HG03521 (cell line): ENCODE data around the gene TMEM141.
"Not testable (repeated sequence)": the region's sequence is repeated elsewhere in the genome, so short reads cannot be mapped to it uniquely, and the experiment has no call there.

ENCODE experiments used
- ATAC-seq: cut with Tn5 transposase; IDR thresholded peaks from one replicate; pipeline ENCODE4 v1.9.1; 2021; ENCODE audit warnings: mild to moderate bottlenecking, moderate library complexity; ENCODE audit not compliant: unreplicated experiment

TMEM141 gene

DNA sequence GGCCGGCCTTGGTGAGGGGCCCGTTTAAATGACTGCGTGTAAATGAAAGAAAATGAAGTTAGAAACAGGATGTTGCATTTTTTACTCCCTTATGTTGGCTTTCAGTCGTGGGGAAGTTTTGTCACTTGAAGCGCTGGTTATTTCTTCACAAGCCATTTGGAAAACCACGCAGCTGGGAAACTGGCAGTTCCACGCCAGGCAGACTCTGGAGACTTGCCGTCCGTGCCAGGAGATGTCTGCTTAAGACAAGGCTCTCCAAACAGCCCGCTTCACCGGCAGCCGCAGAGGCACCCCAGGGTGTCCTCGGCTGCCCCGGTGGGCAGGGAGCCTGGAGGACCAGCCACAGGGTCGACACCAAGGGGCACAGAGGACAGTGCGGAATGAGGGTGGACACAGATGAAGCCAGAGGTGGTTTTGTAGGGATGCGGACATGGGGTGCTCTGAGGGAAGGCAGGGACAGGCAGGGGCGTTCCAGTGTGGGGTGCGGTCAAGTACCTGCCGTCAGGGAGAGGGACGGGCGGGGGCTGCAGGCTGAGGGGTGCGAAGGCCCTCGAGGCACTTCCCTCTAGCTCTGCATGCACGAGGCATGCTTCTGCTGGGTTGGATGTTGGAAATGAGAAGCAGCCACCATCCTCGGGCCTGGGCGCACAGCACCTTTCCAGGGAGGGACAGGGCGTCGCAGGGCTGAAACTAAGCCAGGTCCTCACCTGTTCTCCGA is 40.0 kb downstream of the TMEM141 start:
- no peak for ATAC-seq

DNA sequence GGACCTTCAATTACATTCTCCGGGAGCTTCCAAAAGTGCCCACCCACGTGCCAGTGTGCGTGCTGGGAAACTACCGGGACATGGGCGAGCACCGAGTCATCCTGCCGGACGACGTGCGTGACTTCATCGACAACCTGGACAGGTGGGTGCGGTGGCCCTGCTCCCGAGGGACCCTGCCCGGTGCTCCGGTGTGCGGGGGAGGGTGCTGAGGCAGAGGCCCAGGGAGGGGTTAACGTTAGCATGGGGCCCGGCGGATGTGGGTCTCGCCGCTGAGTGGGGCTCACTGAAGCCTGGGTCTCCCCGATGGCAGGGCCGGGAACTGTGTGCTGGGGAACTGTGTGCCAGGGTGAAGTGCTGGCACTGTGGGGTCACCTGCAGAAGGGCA is 40.6 kb downstream of the TMEM141 start:
- no peak for ATAC-seq

DNA sequence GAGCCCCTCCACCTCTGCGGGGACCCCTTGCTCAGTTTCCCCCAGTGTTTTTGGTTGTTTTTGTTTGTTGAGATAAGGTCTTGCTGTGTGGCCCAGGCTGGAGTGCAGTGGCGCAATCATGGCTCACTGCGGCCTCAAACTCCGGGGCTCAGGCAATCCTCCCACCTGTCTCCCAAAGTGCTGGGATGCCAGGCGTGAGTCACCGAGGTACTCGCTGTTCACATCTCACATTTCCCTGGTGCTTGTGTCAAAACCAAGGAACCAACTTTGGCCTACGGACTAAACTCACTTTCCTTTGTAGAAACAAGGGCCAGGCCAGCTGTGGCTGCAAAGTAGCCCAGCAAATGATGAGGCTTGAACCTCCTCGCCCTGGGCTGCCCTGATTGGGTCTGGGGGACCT is 41.4 kb downstream of the TMEM141 start:
- ATAC-seq: no peak

DNA sequence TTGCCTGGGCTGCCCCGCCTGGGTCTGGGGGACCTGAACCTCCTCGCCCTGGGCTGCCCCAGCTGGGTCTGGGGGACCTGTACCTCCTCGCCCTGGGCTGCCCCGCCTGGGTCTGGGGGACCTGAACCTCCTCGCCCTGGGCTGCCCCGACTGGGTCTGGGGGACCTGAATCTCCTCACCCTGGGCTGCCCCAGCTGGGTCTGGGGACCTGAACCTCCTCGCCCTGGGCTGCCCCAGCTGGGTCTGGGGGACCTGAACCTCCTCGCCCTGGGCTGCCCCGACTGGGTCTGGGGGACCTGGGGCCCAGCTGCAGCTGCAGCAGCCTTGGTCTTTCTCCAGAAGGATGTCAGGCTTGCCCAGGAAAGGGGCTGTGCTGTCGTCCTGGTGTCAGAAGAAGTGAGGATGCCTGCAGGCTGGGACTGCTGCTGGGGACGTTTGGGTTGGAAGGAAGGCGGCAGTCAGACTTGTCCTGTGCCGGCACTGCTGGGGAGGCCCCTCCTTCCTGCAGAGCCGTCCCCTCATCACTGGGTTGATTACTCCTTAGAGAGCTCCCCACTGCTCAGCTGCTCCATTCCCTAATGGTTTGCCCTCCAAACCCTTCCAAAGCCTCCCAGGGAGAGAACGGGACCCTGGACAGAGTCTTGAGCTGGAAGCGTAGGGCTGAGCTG is 42.4 kb downstream of the TMEM141 start:
- ATAC-seq: not testable (repeated sequence)

DNA sequence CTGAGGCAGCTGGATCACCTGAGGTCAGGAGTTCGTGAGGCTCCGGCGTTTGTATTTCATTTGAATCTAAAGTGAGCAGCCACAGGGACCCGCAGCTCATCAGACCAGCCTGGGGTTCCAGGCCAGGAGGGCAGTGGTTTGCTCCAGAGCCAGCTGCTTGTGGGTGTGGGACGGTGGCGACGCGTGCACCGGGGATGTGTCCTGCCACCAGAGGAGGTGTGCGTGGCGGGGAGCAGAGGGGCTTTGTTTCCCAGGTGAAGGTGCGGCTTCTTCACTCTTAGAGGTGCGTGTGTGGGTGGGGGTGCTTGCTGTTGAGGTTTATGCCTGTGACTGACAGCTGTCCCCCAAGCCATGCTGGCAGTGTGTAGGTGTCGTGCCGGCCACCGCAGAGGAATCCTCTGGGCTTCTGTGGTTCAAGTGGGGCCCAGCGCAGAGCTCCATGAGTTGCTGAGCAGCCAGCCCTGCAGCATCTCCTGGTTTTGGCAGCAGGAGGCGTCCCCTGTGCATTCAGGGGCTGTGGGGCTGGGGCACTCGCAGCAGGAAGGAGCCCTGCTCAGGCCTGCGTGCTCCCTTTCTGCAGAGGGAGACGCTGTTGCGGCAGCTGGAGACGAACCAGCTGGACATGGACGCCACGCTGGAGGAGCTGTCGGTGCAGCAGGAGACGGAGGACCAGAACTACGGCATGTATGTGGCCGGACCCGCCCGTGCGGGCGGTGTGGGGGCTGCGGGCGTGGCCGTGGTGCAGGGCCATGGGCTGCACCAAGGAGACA is 44.2 kb downstream of the TMEM141 start:
- no peak for ATAC-seq

DNA sequence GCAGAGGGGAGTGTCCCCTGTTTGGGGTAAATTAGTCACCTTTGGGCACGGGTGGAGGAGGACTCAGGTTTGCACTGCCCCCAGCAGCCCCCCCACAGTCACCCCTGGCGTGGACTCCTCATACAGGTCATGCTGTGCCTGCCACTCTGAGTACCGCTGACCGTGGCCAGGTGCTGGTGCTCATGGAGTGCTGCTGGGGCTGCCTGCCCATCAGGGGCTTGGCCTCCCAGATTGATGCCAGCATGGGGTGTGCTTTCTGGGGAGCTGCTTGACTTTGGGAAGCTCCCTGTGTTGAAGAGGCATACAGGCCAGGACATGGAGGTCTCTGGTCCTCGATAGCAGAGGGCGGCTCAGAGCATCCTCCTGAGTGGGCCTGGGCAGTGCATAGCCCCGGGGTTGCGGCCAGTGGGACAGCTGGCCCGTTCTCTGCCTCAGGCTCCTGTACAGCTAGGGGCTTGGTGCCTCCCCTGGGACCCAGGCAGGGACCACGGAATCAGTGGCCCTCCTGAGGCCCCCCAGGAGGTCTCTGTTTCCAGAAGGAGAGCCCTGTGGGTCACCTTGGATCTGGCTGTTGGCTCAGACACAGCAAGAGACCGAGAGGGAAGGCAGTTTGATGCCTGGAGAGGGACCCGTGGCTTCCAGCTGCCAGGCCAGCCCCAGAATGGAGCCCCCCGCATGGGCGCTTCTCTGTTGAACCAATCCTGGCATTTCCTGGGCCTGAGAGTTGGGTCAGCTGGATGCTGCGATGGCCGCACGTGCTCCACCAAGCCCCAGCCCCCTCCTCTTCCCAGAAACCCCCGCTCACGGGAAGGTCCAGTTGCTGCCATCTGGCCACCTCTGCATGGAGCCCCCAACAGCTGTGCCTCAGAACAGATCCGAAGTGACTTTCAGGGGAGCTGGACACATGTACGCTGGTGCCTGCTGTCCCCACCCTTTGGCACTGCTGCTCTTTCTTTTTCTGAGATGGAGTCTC is 45.1 kb downstream of the TMEM141 start:
- no peak for ATAC-seq

DNA sequence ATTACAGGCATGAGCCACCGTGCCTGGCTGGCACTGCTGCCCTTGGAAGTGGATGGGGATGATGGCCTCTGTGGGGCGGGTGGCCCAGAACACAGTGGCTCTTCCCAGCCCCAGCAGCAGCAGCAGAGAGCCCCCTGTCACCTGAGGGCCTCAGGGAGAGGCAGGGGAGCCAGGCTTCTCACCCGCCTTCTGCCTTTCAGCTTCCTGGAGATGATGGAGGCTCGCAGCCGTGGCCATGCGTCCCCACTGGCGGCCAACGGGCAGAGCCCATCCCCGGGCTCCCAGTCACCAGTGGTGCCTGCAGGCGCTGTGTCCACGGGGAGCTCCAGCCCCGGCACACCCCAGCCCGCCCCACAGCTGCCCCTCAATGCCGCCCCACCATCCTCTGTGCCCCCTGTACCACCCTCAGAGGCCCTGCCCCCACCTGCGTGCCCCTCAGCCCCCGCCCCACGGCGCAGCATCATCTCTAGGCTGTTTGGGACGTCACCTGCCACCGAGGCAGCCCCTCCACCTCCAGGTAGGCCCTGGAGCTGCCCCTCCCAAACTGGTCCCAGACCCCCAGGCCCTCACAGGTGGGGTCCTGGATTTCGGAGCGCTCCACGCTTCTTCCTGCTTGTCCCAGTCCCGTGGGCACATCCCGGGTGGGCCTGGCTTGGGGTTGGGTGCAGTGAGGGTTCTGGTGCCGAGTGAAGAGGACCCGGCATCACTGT is 46.2 kb downstream of the TMEM141 start:
- no peak for ATAC-seq

DNA sequence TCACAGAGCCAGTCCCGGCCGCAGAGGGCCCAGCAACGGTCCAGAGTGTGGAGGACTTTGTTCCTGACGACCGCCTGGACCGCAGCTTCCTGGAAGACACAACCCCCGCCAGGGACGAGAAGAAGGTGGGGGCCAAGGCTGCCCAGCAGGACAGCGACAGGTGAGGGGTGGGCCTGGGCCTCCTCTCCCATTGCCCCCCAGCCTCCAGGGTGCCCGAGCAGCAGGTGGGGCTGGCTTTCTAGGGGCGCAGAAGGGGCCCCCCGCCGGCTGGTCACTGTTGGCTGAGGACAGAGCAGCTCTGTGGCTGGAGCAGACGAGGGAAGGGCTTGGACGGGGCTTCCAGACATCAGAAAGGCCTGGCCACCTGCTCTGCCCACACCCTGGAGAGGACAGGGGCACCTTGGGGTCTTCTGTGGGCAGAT is 46.7 kb downstream of the TMEM141 start:
- not testable (repeated sequence) for ATAC-seq

DNA sequence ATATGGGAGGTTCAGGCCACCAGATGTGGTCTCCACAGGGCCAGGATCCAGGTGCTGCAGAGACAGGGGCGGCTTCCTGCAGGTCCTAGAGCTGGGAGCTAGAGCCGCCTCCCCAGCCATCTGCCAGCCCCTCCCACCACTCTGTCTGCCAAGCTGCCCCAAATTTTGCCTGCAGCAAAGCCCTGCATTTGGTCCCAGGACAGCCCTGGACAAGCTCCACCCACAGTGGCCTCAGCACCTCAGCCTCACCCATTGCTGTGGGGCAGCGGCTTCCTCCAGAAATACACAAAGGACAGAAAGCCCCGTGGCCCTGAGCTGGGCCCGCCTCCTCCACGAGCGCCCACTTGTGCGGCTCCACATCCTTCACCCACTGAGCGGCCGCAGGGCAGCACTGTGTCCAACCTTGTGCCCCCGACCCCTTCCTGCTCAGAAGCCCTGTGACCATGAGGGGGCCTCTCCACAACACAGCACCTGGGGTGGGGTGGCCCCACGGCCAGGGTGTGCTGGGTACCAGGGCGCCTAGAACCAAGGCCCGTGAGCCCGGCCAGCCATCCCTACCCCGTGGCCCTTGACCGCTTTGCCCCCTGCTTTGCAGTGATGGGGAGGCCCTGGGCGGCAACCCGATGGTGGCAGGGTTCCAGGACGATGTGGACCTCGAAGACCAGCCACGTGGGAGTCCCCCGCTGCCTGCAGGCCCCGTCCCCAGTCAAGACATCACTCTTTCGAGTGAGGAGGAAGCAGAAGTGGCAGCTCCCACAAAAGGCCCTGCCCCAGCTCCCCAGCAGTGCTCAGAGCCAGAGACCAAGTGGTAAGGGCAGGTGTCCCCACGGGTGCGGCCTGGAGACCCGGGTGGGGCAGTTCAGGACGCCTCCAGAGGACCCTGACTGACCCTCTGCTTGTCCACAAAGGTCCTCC is 47.4 kb downstream of the TMEM141 start:
- no peak for ATAC-seq

DNA sequence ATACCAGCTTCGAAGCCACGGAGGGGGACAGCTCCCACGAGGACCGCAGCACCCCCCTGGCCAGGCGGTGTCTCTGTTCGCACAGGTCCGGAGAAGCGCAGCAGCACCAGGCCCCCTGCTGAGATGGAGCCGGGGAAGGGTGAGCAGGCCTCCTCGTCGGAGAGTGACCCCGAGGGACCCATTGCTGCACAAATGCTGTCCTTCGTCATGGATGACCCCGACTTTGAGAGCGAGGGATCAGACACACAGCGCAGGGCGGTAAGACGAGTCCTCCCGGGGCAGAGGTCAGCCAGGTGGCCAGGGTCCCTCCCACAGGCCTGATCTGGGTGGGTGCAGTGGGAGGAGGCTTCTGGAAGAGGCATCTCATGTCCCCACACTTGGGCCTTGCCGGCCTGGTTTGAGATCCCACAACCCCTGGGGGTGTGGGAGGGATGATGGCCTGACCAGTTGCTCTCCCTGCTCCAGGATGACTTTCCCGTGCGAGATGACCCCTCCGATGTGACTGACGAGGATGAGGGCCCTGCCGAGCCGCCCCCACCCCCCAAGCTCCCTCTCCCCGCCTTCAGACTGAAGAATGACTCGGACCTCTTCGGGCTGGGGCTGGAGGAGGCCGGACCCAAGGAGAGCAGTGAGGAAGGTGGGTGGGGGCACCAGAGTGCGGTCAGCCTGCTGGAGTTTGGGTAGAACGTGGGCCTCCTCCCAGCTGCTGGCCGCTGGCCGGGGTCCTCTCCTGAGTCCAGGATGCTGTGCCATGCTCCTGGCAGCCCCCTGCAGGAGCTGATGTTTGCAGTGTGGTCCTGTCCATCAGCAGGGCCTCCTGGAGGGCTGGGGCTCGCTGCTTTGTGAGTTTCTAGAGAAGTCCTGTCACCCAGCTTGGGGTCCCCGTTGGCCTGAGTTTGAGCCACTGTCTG is 48.3 kb downstream of the TMEM141 start:
- no peak for ATAC-seq

DNA sequence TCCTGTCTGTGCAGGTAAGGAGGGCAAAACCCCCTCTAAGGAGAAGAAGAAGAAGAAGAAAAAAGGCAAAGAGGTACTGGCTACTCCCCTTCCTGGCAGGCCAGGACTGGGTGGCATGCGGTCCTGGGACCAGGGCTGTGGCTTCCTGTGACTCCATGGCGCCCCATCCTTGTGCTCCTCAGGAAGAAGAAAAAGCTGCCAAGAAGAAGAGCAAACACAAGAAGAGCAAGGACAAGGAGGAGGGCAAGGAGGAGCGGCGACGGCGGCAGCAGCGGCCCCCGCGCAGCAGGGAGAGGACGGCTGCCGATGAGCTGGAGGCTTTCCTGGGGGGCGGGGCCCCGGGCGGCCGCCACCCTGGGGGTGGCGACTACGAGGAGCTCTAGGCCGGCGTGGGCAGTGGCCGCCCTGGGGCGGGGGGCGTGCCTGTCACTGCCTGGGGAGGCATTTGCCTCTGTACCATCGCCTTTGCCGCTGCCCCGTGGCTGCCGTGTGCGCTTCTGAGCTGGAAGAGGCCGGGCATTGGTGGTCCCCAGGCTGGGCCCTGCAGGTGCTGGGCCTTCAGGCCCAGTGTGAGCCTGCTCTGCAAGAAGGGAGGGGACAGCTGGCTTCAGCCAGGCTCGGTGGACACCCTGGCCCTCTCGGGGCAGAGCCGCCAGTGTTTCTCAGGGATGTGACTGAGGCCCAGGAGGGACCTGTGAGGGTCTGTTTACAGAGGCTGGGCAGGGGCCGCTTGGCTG is 49.2 kb downstream of the TMEM141 start:
- ATAC-seq: no peak

DNA sequence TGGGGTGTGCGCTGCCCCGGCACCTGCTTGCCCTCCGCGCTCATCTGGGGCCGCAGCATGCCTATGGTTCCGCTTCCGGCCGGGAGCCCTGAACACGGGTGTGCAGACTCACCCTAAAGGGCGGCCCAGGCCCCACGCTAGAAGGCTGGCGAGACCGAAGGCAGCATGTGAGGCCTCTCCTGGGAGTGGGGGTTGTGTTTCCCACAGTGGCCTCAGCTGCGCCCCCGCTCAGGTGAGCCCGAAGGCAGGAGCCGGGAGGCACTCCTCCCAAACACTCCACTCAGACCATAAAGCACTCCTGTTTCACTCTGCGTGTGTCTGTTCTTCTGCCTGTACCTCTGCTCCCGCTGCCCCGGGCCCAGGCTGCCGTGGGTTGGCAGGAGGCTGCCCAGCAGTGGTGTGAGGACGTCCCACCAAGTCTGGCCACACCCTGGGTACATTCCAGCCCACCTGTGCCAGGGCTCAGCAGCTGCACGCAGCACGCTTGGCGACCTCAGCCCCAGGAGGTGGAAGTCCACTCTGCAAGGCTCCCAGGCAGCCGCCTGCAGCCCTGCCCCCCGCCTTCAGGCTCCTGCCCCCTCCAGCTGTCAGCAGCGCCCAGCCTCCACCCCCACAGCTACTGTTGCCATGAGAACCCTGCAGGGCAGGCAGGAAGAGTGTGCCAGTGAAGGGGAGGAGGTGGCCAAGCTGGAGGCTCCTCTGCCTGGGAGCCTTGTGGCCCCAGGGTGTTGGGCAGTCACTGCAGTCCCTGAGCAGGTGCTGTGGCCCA is 49.9 kb downstream of the TMEM141 start:
- ATAC-seq: no peak

DNA sequence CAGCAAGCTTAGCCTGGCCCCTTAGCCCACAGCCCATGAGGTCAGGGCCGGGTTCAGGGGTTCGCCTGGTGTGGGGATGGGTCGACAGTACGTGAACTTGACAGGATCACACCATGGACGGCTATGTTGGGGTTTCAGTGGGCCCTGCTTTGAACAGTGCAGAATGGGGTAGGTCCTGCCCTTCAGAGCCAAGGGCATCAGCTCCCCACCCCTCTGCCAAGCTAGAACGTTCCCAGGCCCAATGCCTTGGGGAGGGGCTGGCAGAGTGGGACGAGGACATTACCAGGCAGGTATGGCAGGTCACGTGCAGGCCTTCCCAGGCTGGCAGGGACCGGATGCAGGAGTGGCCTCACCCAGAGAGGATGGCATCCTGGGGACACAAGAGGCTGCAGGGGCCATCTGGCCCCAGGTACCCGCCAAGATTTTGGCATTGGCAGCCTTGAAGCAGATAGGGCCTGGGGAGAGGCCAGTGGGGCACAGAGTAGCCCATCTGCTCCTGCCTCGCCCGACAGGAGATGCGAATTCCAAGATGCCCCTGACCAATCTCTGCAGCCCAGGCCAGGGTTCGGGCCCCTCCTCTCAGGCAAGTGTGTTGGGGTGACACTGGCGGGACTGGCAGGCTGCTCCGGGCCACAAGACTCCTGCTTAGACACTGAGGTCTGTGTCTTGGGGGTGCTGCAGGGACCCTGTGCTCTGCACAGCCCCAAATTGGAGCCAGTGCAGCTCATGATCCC is 50.7 kb downstream of the TMEM141 start:
- ATAC-seq: not testable (repeated sequence)

DNA sequence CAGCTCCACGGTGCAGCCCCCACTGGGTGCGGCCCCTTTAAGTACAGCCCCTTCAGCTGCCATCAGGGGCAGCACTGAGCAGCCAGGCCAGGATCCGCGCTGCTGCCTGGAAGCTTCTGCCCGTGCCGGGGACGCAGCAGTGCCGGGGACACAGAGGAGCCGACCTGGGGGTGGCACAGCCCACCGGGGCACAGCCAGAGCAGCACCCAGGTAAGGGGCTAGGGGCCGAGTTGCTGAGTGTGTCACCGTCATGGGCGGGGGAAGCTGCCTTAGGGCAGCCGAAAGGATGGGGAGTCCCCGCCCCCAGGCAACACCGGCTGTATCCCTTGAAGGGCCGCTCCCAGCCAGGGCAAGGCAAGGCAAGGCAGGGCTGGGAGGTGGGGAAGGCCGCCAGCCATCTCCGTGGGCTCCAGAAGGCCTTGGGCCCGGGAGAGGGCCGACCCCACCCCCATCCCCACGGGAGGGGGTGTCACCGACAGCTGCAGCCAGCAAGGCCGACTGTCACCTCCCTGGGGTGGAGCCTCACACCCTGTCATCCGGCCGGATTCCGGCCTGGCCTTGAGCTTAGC is 51.3 kb downstream of the TMEM141 start, which contains the start of gene AJM1:
TSS of gene AJM1 (plus strand) at position 99 of the 569 bp plus-strand sequence. CDS start 1,937 bp downstream, outside the sequence.
- peak; percentile 66 for ATAC-seq
